ENCODE measurements around the gene ZNG1F.
"Not testable (repeated sequence)": the region's sequence is repeated elsewhere in the genome, so short reads cannot be mapped to it uniquely, and the experiment has no call there.

ZNG1F gene

GRCh38 chr9:41189217-41189616 is at the start of gene ZNG1F:
Gene ZNG1F (minus strand): TSS chr9:41189317. CDS start chr9:41189258, 59 bp downstream.
- not testable (repeated sequence) for DNase-seq

DNA sequence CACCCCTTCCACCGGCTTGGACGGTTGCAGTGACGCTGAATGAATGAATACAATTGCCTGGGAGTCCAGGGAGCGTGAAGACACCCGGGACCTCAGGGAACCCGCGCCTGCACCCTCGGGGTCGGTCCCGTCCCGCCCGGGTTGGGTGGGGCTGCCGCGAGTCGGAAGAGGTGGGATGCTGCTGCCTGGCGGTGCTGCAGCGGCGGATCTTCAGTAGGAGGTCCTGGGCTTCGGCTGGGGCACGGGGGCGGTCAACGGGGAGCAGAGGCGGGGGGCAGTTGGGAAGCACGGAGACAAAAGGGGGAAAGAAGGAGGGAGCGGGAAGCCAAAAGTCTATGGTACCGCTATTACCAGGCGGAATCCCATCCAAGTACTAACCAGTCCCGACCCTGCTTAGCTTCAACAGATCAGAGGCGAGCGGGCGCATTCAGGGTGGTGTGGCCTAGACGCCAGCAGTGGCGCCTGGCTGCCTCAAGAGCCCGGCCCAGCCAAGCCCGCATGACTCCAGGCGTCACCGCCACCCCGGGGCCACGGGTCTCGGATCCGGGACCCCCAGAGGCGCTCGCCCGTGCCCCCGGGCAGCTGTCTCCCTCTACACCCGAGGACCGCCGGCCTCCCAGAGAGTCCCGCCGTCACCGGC is 48.1 kb upstream of the ZNG1F start:
- DNase-seq: not testable (repeated sequence)

GRCh38 chr9:41236486-41237109 is 47.5 kb upstream of the ZNG1F start:
- DNase-seq: not testable (repeated sequence)

GRCh38 chr9:41234811-41235805 is 46.0 kb upstream of the ZNG1F start:
- DNase-seq: peak; percentile 24

DNA sequence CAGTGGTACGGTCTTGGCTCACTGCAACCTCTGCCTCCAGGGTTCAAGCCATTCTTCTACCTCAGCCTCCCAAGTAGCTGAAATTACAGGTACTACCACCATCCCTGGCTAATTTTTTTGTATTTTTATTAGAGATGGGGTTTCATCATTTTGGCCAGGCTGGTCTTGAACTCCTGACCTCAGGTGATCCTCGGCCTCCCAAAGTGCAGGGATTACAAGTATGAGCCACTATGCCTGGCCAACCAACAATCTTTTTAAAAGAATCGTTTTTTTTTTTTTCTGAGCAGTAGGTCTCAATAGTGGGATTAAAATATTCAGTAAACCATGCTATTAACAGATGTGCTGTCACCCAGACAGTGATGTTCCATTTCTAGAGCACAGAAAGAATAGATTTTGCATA is 45.1 kb upstream of the ZNG1F start:
- not testable (repeated sequence) for DNase-seq

DNA sequence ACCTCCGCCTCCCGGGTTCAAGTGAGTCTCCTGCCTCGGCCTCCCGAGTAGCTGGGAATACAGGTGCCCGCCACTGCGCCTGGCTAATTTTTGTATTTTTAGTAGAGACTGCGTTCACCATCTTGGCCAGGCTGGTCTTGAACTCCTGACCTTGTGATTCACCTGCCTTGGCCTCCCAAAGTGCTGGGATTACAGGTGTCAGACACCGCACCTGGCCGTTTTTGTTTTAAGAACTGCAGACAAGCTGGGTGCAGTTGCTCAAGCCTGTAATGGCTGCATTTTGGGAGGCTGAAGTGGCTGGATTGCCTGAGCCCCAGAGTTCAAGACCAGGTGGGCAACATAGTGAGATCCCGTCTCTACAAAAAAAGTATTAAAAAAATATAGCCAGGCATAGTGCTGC is 43.2 kb upstream of the ZNG1F start:
- DNase-seq: not testable (repeated sequence)

GRCh38 chr9:41230418-41230817 is 41.3 kb upstream of the ZNG1F start:
- not testable (repeated sequence) for DNase-seq

DNA sequence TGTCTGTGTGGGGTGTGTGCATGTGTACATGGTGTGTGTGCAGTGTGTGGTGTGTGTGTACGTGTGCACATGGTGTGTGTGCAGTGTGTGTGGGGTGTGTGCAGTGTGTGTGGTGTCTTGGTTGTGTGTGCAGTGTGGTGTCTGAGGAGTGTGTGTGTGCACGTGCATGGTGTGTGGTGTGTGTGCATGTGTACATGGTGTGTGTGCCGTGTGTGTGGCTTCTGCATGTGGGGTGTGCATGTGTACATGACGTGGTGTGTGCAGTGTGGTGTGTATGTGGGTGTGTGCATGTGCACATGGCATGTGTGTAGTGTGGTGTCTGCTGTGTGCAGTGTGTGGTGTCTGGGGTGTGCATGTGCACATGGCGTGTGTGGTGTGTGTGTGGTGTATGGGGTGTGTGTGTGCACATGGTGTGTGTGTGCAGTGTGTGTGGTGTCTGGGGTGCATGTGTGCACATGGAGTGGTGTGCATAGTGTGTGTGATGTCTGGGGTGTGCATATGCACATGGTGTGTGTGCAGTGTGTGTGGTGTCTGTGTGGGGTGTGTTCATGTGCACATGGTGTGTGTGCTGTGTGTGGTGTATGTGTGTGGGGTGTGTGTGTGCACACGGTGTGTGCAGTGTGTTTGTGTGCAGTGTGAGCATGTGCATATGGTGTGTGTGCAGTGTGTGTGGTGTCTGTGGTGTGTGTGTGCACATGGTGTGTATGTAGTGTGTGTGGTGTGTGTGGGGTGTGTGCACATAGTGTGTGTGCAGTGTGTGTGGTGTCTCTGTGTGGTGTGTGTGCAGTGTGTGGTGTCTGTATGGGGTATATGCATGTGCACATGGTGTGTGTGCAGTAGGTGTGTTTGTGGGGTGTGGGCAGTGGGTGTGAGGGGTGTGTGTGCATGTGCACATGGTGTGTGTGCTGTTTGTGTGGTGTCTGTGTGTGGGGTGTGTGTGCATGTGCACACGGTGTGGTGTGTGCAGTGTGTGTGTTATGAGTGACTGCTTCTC is 40.6 kb upstream of the ZNG1F start:
- DNase-seq: no peak

- not testable (repeated sequence) for DNase-seq
Measured at GRCh38 chr9:41219831-41220230, 30.7 kb upstream of the ZNG1F start.

DNA sequence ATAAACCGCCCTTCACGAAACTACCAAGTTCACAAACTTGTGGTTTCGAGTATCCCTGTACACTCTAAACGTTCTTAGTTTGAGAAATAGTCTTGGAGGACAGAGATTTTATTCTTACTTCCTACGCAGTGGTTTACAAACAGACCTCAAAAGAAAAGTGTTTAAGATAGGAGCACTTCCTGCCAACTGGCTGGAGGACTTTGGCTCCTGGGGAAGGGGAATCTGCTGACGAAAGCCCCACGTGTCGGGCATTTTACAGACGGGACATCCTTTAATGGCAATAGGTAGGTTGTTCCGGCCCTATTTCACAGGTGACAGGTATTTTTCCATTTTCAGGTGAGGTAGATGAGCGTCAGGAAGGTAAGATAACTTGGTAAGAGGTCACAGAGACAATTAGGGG is 678 bp downstream of the ZNG1F start:
- not testable (repeated sequence) for DNase-seq

GRCh38 chr9:41174994-41175393 is 14.1 kb downstream of the ZNG1F start:
- not testable (repeated sequence) for DNase-seq

DNA sequence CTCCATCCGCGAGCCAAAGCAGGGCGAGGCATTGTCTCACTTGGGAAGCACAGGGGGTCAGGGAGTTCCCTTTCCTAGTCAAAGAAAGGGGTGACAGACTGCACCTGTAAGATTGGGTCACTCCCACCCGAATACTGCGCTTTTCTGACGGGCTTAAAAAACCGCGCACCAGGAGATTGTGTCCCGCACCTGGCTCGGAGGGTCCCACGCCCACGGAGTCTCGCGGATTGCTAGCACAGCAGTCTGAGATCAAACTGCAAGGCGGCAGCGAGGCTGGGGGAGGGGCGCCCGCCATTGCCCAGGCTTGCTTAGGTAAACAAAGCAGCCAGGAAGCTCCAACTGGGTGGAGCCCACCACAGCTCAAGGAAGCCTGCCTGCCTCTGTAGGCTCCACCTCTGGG is 39.0 kb downstream of the ZNG1F start:
- not testable (repeated sequence) for DNase-seq

DNA sequence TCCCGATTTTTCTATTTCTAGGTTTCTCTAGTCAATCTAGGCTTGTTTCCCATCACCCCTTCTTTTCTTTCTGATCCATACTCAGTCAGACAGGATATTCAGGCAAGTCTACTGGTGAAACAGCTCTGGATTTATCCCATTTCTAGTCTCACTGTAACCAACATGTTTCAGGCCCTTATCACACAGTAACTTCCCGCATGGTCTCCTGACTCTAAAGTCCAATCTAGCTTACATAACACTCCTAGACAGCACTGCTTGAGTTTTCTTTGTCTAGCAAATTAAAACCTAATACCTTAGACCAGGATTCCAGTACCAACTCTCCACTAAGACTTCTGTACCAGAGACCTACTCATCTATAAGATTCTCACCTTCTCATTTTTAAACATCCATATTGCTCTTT is 47.2 kb downstream of the ZNG1F start:
- not testable (repeated sequence) for DNase-seq

- not testable (repeated sequence) for DNase-seq
Measured at GRCh38 chr9:41128581-41128980, 60.5 kb downstream of the ZNG1F start, which contains the start of gene FOXD4L6. Gene FOXD4L6 (minus strand): TSS chr9:41128681. CDS start chr9:41128383, 298 bp downstream.

DNA sequence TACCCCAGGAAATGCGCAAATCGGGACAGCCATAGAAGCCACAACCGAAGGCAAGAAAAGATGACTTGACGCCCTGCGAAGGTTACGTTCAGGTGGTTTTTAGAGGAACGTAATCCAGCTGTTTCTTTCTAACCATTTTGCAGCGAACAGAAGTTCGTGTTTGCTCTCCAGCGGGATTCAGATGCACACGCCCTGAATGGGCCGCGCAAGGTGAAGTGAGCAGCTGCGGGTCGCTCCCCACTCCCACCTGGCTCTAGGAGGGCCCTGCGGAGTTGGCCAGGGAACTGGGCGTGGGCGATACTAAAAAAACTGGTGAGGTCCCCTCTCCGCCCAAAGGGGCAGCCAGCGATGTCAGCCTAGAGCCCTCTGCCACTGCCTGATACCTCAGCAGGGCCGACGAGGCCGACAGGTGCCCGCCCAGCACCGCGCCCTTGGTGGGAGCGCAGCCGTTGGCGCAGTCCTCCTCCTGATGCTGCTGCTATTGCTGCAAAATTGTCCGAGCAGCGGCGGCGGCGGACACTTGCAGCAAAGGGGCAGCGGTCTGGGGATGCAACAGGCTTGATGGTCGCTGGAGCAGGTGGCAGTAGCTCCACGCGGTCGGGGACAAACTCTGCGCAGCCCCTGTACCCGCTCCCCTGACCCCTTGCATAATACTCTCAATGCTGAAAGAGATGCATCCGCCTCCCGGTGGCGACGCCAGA is 62.2 kb downstream of the ZNG1F start:
- DNase-seq: not testable (repeated sequence)

DNA sequence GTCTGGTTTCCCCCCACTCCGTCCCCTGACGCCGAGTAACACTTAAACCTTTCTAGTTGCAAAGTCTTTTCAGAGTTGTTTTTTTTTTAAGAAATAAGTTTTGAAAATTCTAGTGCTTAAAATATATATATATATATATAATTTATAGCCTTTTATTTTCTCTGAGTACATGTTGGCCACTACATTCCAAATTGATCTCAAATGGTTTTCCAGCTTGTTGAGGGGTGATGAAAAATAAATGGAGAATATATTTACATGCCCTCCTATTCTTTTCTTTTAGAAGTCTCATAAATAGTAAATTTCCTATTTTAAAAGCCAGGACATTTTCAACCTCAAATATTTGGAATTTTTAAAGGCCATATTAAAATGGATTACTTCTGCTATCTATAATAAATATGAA is 63.2 kb downstream of the ZNG1F start:
- not testable (repeated sequence) for DNase-seq

DNA sequence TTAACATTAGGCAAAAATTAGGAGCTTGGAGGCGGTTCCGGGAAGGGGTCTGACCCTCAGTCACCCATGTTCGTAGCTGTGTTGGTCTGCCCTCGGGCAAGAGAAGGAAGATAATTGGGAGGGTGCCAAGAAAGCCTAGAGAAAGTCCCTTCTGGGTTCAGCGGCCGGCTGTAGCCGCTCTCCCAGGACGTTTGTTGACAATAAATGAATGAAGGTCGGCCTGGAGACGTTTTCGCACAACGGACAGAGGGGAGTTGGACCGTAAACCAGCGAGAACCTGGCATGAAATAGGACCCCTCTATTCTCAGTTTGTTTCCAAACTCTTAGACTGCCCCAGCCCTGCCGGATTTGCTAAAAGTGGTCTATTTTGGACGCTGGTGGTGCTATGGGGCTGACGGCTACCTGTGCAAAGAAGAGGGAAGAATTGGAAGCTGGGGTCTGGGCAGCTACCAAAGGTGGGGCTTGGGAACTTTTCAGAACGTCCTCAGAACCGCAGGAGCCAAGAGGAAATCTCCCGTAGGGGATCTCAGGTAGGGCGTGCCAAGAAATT is 63.9 kb downstream of the ZNG1F start:
- DNase-seq: not testable (repeated sequence)

- DNase-seq: not testable (repeated sequence)
Measured at GRCh38 chr9:41124250-41125108, 64.6 kb downstream of the ZNG1F start.

DNA sequence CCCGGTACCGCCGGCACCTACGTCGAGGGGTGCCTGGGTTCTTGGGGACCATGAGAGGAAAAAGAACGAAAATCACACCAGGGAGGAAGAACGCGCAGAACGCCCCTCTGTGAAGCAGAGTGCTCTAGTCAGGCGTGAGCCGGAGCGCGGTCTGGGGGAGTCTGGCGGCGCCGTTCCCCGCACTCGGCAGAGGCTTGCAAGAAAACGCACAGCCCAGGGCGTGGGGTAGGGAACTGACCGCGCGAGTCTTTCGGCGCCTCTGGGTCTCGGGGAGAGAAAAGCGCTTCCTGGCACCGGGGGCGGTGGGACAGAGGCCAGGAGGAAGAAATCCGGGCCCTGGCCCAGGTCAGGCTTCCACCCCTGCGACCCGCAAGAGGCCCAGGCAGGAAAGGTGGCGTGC is 65.3 kb downstream of the ZNG1F start:
- DNase-seq: not testable (repeated sequence)

- not testable (repeated sequence) for DNase-seq
Measured at GRCh38 chr9:41123396-41123795, 65.7 kb downstream of the ZNG1F start.
